GM12874 (cell line): ENCODE results near the gene SMYD4.

Experiments
- CTCF ChIP-seq: IDR thresholded peaks from 2 replicates; pipeline ENCODE4 v1.5.1; 2011; ENCODE audit warnings: low read depth, mild to moderate bottlenecking, control low read depth, low read length, moderate library complexity; ENCODE audit not compliant: insufficient read depth

Gene SMYD4

GRCh38 chr17:1735418-1735817 lies 94.3 kb downstream of the SMYD4 start:
- no peak for TF ChIP-seq CTCF

- TF ChIP-seq CTCF, result no peak
Observed at GRCh38 chr17:1733759-1734158, 95.9 kb downstream of the SMYD4 start.

- no peak for TF ChIP-seq CTCF
Observed at GRCh38 chr17:1732833-1733321, 96.8 kb downstream of the SMYD4 start.

GRCh38 chr17:1732241-1732832 lies 97.4 kb downstream of the SMYD4 start:
- no peak for TF ChIP-seq CTCF

GRCh38 chr17:1731194-1731506 lies 98.6 kb downstream of the SMYD4 start:
- no peak for TF ChIP-seq CTCF

GRCh38 chr17:1730326-1731193 lies 99.1 kb downstream of the SMYD4 start:
- TF ChIP-seq CTCF, result no peak

- TF ChIP-seq CTCF, result no peak
Observed at GRCh38 chr17:1729966-1730325, 99.8 kb downstream of the SMYD4 start.
